MM.1S (cell line): ENCODE results near the gene CXCR5.

Experiments used
- DNase-seq: peaks from one replicate; pipeline ENCODE4 v3.0.0-alpha.2; 2015
- H2AFZ ChIP-seq: fragments of 300-600 bp; sonication (generic); 2 replicates; pipeline ENCODE4 v1.6.0; 2016; ENCODE audit warnings: antibody characterized with exemption, low read length
- H3F3A ChIP-seq: fragments of 300-600 bp; sonication (generic); 2 replicates; pipeline ENCODE4 v1.6.1; 2016; ENCODE audit warnings: mild to moderate bottlenecking, antibody characterized with exemption, low read length, moderate library complexity, mixed read lengths; ENCODE audit not compliant: insufficient read depth
- H3K27ac ChIP-seq: fragments of 300-600 bp; sonication (generic); 2 replicates; pipeline ENCODE4 v1.5.1; 2016; ENCODE audit warnings: mild to moderate bottlenecking, low read length
- H3K27me3 ChIP-seq: fragments of 300-600 bp; sonication (generic); replicated peaks from 2 replicates; pipeline ENCODE4 v1.6.0; 2016; ENCODE audit warnings: low read length; ENCODE audit not compliant: insufficient read depth
- H3K36me3 ChIP-seq: fragments of 300-600 bp; sonication (generic); replicated peaks from 2 replicates; pipeline ENCODE4 v1.6.1; 2016; ENCODE audit warnings: mild to moderate bottlenecking, low read length, mixed read lengths; ENCODE audit not compliant: insufficient read depth
- H3K4me1 ChIP-seq: fragments of 300-600 bp; sonication (generic); 2 replicates; pipeline ENCODE4 v1.6.1; 2016; ENCODE audit warnings: low read length, mixed read lengths
- H3K4me2 ChIP-seq: fragments of 300-600 bp; sonication (generic); 2 replicates; pipeline ENCODE4 v1.6.0; 2016; ENCODE audit warnings: low read depth, low read length
- H3K4me3 ChIP-seq: fragments of 300-600 bp; sonication (generic); 2 replicates; pipeline ENCODE4 v1.5.1; 2016; ENCODE audit warnings: low read length, mixed read lengths
- H3K79me2 ChIP-seq: fragments of 300-600 bp; sonication (generic); 2 replicates; pipeline ENCODE4 v1.6.1; 2016; ENCODE audit warnings: mixed run types, low read length, mixed read lengths
- H3K9ac ChIP-seq: fragments of 300-600 bp; sonication (generic); 2 replicates; pipeline ENCODE4 v1.6.1; 2016; ENCODE audit warnings: low read length, mixed read lengths
- H3K9me2 ChIP-seq: fragments of 300-600 bp; sonication (generic); replicated peaks from 2 replicates; pipeline ENCODE4 v1.6.1; 2016; ENCODE audit warnings: mild to moderate bottlenecking, low read length, mixed read lengths; ENCODE audit not compliant: insufficient read depth
- H3K9me3 ChIP-seq: fragments of 300-600 bp; sonication (generic); replicated peaks from 2 replicates; pipeline ENCODE4 v1.6.1; 2016; ENCODE audit warnings: mild to moderate bottlenecking, low read length, mixed read lengths; ENCODE audit not compliant: insufficient read depth
- H4K20me1 ChIP-seq: fragments of 300-600 bp; sonication (generic); 2 replicates; pipeline ENCODE4 v1.6.1; 2016; ENCODE audit warnings: mild to moderate bottlenecking, low read length, moderate library complexity, mixed read lengths; ENCODE audit not compliant: insufficient read depth
- EZH2 ChIP-seq: fragments of 300-600 bp; sonication (generic); optimal IDR thresholded peaks from 2 replicates; pipeline ENCODE3; 2017; ENCODE audit warnings: low read depth, mild to moderate bottlenecking, antibody characterized with exemption, low read length, mixed read lengths
- EZH2phosphoT487 ChIP-seq: fragments of 300-600 bp; sonication (generic); IDR thresholded peaks from 2 replicates; pipeline ENCODE4 v1.6.1; 2018; ENCODE audit warnings: antibody characterized with exemption, low read length
- TF ChIP-seq, protein P1 (sequence below): fragments of 300-600 bp; sonication (generic); IDR thresholded peaks from 2 replicates; pipeline ENCODE4 v1.5.1; 2016; ENCODE audit warnings: antibody characterized with exemption, low read length, mixed read lengths

Gene CXCR5

DNA sequence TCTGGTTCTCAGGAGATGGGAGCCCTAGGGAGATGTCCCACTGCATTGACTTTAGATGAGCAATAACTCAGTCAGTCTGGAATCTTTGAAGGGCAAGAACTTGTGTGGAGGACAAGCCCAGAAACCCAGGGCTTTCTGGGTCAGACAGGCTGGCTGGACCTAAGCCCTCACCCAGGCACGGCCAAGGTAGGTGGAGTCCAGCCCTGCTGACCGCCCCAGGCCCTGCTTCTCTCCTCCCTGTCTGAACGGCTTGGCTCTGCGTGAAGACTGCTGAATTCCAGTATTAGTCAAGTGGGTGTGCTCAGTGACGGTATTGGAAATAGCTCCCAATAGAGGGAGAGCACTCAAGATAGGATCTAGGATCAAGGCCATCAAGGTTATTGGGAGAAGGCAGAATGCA lies 6.1 kb downstream of the CXCR5 start:
- Histone ChIP-seq H3K9ac (no peak overlapping the region), H3F3A (0 out of 2 replicates have a peak, but pooled peaks cover 3% of the 10 kb centered on the region), H3K36me3 (no peaks in the 10 kb centered on the region), H3K4me2 (no peak overlapping the region), H3K4me3 (no peak overlapping the region), H3K9me2 (no peaks in the 10 kb centered on the region), H2AFZ (no peak overlapping the region), H3K27me3 (peaks cover 20% of the 10 kb centered on the region; the same call in 1 of the 2 replicates), H3K27ac (no peak overlapping the region), H3K4me1 (peaks cover 16% of the 10 kb centered on the region), H3K9me3 (no peaks in the 10 kb centered on the region), H3K79me2 (no peaks in the 10 kb centered on the region), H4K20me1 (no peaks in the 10 kb centered on the region)
- no peak for DNase-seq
- no peak for TF ChIP-seq EZH2phosphoT487
- no peak for TF ChIP-seq EZH2
- TF ChIP-seq, protein P1, sequence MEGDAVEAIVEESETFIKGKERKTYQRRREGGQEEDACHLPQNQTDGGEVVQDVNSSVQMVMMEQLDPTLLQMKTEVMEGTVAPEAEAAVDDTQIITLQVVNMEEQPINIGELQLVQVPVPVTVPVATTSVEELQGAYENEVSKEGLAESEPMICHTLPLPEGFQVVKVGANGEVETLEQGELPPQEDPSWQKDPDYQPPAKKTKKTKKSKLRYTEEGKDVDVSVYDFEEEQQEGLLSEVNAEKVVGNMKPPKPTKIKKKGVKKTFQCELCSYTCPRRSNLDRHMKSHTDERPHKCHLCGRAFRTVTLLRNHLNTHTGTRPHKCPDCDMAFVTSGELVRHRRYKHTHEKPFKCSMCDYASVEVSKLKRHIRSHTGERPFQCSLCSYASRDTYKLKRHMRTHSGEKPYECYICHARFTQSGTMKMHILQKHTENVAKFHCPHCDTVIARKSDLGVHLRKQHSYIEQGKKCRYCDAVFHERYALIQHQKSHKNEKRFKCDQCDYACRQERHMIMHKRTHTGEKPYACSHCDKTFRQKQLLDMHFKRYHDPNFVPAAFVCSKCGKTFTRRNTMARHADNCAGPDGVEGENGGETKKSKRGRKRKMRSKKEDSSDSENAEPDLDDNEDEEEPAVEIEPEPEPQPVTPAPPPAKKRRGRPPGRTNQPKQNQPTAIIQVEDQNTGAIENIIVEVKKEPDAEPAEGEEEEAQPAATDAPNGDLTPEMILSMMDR: no peak

DNA sequence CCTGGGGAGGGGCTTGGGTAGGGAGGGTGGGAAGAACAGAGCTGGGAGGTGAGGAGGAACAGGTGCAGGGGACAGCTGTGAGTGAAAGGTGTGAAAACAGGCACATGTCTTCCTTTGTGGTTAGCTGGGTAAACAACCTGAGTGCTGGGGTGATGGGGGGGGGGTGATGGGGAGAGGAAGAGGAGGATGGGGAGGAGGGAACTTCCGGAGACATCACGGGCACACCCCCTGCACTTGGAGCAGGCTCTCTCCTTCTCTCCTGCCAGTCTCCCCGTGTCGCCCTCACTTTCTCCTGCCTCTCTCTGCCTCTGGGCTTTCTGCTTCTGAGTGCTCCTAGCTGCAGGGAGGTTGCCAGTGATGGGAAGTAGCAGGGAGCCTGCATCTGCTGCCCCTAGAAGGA lies 8.8 kb downstream of the CXCR5 start:
- Histone ChIP-seq H3F3A (0 out of 2 replicates have a peak, but pooled peaks cover 3% of the 10 kb centered on the region), H3K27me3 (peaks cover 20% of the 10 kb centered on the region; the same call in 1 of the 2 replicates), H3K27ac (peak overlapping the region; percentile 36; the same call in 1 of the 2 replicates), H3K9me3 (no peaks in the 10 kb centered on the region), H3K9ac (no peak overlapping the region), H4K20me1 (no peaks in the 10 kb centered on the region), H3K4me1 (peaks cover 16% of the 10 kb centered on the region), H3K36me3 (no peaks in the 10 kb centered on the region), H3K9me2 (no peaks in the 10 kb centered on the region), H3K4me3 (peak overlapping the region; percentile 42; the same call in 1 of the 2 replicates), H3K4me2 (peak overlapping the region; percentile 95), H2AFZ (0 out of 2 replicates have a peak overlapping the region, but pooled peaks have one; percentile 24), H3K79me2 (no peaks in the 10 kb centered on the region)
- TF ChIP-seq, protein P1: no peak
- TF ChIP-seq EZH2: no peak
- no peak for TF ChIP-seq EZH2phosphoT487
- DNase-seq: peak; percentile 95

DNA sequence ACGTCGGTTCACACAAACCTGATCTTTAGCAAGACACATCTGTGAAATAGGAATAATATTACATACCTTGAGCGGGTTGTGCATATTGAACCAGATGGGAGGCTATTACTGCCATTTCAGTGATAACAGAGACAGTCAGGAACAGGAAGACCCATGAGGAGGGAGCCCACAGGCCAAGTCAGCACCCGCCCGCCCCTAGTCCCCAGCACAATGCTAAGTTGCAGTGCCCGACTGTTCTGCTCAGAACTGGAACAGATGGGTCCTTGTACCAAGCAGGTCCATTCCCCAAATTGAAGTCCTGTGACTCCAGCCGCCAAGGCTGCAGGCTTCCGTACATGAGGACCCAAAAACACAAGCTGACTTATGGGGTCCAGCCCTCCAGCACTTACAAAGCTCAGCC lies 9.3 kb downstream of the CXCR5 start:
- Histone ChIP-seq H3K36me3 (no peaks in the 10 kb centered on the region), H3K9me3 (no peaks in the 10 kb centered on the region), H3F3A (0 out of 2 replicates have a peak, but pooled peaks cover 3% of the 10 kb centered on the region), H3K4me2 (peak overlapping the region; percentile 95), H3K9ac (no peak overlapping the region), H3K4me1 (peaks cover 16% of the 10 kb centered on the region), H3K9me2 (no peaks in the 10 kb centered on the region), H4K20me1 (no peaks in the 10 kb centered on the region), H3K27me3 (peaks cover 20% of the 10 kb centered on the region; the same call in 1 of the 2 replicates), H2AFZ (0 out of 2 replicates have a peak overlapping the region, but pooled peaks have one; percentile 24), H3K4me3 (peak overlapping the region; percentile 42; the same call in 1 of the 2 replicates), H3K79me2 (no peaks in the 10 kb centered on the region), H3K27ac (peak overlapping the region; percentile 36; the same call in 1 of the 2 replicates)
- no peak for DNase-seq
- TF ChIP-seq EZH2phosphoT487 (no peak), EZH2 (no peak)

DNA sequence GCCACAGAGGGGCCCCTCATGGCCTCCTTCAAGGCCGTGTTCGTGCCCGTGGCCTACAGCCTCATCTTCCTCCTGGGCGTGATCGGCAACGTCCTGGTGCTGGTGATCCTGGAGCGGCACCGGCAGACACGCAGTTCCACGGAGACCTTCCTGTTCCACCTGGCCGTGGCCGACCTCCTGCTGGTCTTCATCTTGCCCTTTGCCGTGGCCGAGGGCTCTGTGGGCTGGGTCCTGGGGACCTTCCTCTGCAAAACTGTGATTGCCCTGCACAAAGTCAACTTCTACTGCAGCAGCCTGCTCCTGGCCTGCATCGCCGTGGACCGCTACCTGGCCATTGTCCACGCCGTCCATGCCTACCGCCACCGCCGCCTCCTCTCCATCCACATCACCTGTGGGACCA lies 10.0 kb downstream of the CXCR5 start:
- 0 out of 2 replicates have a peak, but pooled peaks cover 3% of the 10 kb centered on the region for H3F3A ChIP-seq
- no peak overlapping the region for H3K4me2 ChIP-seq
- H3K27ac ChIP-seq: no peak overlapping the region
- DNase-seq: no peak
- no peaks in the 10 kb centered on the region for H3K79me2 ChIP-seq
- 0 out of 2 replicates have a peak, but pooled peaks cover 14% of the 10 kb centered on the region for H3K27me3 ChIP-seq
- H3K36me3 ChIP-seq: no peaks in the 10 kb centered on the region
- H4K20me1 ChIP-seq: no peaks in the 10 kb centered on the region
- H3K9ac ChIP-seq: no peak overlapping the region
- no peaks in the 10 kb centered on the region for H3K9me2 ChIP-seq
- H3K4me3 ChIP-seq: no peak overlapping the region
- TF ChIP-seq EZH2phosphoT487 (no peak), EZH2 (no peak)
- TF ChIP-seq, protein P1: no peak
- H3K9me3 ChIP-seq: no peaks in the 10 kb centered on the region
- H2AFZ ChIP-seq: no peak overlapping the region
- peaks cover 16% of the 10 kb centered on the region for H3K4me1 ChIP-seq
